GM12878 (cell line): ENCODE measurements around the gene STK17A.

Experiments
- BHLHE40 ChIP-seq, 2 experiments: fragments of 450-650 bp in 1 of 2; IDR thresholded peaks; 2 replicates each; pipeline ENCODE4 v1.6.1; 2011 to 2017; ENCODE audit warnings: low read depth in 2 of 2, borderline replicate concordance in 1 of 2, improper control_type of control experiment in 1 of 2, low read length in 1 of 2, mild to moderate bottlenecking in 1 of 2
- CBFB ChIP-seq: IDR thresholded peaks from 2 replicates; pipeline ENCODE4 v1.6.1; 2016; ENCODE audit warnings: antibody characterized with exemption, low read depth
- GABPA ChIP-seq: IDR thresholded peaks from 2 replicates; pipeline ENCODE4 v1.6.1; 2014; ENCODE audit warnings: antibody characterized with exemption, low read depth, mild to moderate bottlenecking, inconsistent platforms
- TBL1XR1 ChIP-seq: IDR thresholded peaks from 2 replicates; pipeline ENCODE4 v1.6.1; 2012; ENCODE audit warnings: low read depth, low read length, improper control_type of control experiment
- TF ChIP-seq, protein P1 (sequence below), 3 experiments: IDR thresholded peaks in 2 of 3; conservative IDR thresholded peaks in 1 of 3; 2 replicates each; pipeline ENCODE4 v1.5.1; 2011; ENCODE audit warnings: low read depth in 3 of 3, low read length in 3 of 3, mild to moderate bottlenecking in 3 of 3, control low read depth in 2 of 3, moderate library complexity in 2 of 3, inconsistent platforms in 1 of 3, mixed read lengths in 1 of 3; ENCODE audit not compliant: control insufficient read depth in 2 of 3, insufficient read depth in 1 of 3; ENCODE audit errors: extremely low read depth in 1 of 3
- TF ChIP-seq, protein P2 (sequence below): fragments of 450-650 bp; formaldehyde crosslinking; IDR thresholded peaks from 2 replicates; pipeline ENCODE4 v1.4.0; 2020; ENCODE audit warnings: mild to moderate bottlenecking, moderate library complexity

DNA sequence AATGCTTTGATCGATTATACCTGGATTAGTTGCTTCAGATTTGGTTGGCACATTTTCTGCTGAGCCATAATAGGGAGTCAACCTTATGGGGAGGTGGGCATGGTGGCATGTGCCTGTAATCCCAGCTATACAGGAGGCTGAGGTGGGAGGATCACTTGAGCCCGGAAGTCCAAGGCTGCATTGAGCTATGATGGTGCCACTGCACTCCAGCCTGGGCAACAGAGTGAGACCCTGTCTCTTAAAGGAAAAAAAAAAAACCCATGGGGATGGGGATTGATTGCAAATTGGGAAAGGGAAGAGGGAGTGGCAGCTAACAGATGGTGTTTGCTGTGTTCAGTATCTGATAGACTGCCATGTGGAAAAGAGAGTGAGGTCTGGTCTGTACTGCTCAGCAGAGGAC is 11.1 kb downstream of the STK17A start:
- no peak for TF ChIP-seq GABPA
- TF ChIP-seq CBFB, result no peak
- TF ChIP-seq, protein P1, sequence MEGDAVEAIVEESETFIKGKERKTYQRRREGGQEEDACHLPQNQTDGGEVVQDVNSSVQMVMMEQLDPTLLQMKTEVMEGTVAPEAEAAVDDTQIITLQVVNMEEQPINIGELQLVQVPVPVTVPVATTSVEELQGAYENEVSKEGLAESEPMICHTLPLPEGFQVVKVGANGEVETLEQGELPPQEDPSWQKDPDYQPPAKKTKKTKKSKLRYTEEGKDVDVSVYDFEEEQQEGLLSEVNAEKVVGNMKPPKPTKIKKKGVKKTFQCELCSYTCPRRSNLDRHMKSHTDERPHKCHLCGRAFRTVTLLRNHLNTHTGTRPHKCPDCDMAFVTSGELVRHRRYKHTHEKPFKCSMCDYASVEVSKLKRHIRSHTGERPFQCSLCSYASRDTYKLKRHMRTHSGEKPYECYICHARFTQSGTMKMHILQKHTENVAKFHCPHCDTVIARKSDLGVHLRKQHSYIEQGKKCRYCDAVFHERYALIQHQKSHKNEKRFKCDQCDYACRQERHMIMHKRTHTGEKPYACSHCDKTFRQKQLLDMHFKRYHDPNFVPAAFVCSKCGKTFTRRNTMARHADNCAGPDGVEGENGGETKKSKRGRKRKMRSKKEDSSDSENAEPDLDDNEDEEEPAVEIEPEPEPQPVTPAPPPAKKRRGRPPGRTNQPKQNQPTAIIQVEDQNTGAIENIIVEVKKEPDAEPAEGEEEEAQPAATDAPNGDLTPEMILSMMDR (IDR thresholded peaks at IDR 0.05 in 2 of 3, conservative IDR thresholded peaks at IDR 0.05 in 1 of 3; ENCODE audit: control insufficient read depth in 2 of 3, extremely low read depth in 1 of 3, insufficient read depth in 1 of 3, low read depth in 3 of 3, low read length in 3 of 3), result no peak
- TF ChIP-seq BHLHE40 (IDR thresholded peaks at IDR 0.05; ENCODE audit: borderline replicate concordance in 1 of 2, low read depth in 2 of 2, low read length in 1 of 2), result no peak
- TF ChIP-seq TBL1XR1, result no peak
- TF ChIP-seq, protein P2, sequence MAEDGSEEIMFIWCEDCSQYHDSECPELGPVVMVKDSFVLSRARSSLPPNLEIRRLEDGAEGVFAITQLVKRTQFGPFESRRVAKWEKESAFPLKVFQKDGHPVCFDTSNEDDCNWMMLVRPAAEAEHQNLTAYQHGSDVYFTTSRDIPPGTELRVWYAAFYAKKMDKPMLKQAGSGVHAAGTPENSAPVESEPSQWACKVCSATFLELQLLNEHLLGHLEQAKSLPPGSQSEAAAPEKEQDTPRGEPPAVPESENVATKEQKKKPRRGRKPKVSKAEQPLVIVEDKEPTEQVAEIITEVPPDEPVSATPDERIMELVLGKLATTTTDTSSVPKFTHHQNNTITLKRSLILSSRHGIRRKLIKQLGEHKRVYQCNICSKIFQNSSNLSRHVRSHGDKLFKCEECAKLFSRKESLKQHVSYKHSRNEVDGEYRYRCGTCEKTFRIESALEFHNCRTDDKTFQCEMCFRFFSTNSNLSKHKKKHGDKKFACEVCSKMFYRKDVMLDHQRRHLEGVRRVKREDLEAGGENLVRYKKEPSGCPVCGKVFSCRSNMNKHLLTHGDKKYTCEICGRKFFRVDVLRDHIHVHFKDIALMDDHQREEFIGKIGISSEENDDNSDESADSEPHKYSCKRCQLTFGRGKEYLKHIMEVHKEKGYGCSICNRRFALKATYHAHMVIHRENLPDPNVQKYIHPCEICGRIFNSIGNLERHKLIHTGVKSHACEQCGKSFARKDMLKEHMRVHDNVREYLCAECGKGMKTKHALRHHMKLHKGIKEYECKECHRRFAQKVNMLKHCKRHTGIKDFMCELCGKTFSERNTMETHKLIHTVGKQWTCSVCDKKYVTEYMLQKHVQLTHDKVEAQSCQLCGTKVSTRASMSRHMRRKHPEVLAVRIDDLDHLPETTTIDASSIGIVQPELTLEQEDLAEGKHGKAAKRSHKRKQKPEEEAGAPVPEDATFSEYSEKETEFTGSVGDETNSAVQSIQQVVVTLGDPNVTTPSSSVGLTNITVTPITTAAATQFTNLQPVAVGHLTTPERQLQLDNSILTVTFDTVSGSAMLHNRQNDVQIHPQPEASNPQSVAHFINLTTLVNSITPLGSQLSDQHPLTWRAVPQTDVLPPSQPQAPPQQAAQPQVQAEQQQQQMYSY (CRISPR knock-in tag), result no peak
